Posterior vena cava (tissue), 2 donors: Measurements from ENCODE around the gene ITGA11. TPM values are rescaled to one million over a fixed set of nuclear protein-coding genes. Genes with fewer than 3 reads are reported as not detected.

Experiments
- DNase-seq: peaks from one replicate; pipeline ENCODE4 v3.0.0-alpha.2; 2020; ENCODE audit warnings: low spot score
- intact Hi-C, 2 donors: fragments of 100-400 bp; cut with DNase I; formaldehyde crosslinking; loops; one replicate each; pipeline versions ENCODE4 v1.14.1 to v1.14.2; 2022 to 2023
- total RNA-seq, 2 donors: library from RNA; stranded (reverse); fragmentation: NEBNext Ultra II Directional; extraction: Animal tissue kit (Norgen Biotek cat#: 25700); gene quantifications; one replicate each; pipeline ENCODE4 v1.2.1, GENCODE V29; 2021
- donor health status: DM: yes; HTN: yes; CAD: no.
- donor health status: DM: yes; HTN: yes; CAD: no.

The ITGA11 gene
- total RNA-seq, 2 donors from 2014 or later, result 23.1 to 62.5 TPM

DNA sequence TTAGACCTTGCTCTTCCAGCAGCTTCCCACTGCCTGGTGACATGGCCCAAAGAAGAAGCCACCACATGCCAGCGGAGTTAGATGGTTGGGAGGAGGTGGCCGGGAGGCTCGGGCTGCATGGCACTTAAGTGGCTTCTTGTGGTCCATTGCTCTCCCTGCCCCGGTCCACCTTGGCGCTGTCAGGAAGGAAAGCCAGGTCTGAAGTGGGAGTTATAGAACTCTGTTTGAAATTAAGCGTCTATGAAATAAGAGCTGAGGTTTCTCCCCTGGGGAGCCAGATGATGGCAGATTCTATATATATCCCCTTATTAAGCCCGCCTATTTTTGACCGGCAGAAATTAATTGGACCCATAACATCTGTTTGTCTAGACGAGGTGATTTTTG, 61.2 kb downstream of the ITGA11 start:
- intact Hi-C loops, result loop anchor here in 1 of 2 donors (10.0 kb wide), 1 partner anchor 426 kb away; no protein-coding TSS in a partner anchor
- DNase-seq, result no peak

DNA sequence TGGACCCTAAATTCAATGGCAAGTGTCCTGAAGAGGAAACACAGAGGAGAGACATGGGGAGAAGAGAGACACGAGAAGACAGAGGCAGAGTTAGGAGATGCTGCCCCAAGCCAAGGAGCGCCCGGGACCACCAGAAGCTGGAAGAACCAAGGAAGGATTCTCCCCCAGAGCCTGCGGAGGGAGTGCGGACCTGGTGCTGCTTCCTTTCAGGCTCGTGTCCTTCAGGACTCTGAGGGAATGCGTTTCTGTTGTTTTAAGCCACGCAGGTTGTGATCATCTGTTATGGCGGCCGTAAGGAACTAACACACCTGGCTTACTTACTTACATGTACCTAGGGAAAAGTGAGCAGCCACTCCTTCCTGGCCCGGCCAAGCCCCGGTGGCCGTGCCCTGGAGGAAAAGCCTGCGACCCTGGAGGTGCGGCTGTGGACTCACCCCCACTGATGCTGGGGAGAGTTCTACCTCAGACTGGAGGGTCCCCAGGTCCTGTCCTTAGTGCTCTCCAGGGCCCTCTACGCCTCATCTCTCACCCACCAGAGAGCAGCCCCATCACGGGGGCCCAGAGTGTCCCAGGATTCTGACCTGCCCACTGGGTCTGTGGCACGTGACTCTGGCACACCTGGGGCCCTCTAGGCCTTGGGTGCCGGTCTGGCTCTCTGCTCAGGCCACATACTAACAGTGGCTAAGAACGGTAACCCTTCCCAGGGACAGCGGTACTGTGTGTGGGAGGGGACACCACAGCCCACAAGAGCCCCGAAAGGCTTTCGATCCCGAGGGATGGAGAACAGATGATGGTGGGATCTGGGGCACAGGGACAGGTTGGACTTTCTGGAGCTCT, 61.8 kb downstream of the ITGA11 start:
- peak; percentile 50 for DNase-seq
- intact Hi-C loops, result loop anchor here in 1 of 2 donors (10.0 kb wide), 1 partner anchor 425 kb away; no protein-coding TSS in a partner anchor

DNA sequence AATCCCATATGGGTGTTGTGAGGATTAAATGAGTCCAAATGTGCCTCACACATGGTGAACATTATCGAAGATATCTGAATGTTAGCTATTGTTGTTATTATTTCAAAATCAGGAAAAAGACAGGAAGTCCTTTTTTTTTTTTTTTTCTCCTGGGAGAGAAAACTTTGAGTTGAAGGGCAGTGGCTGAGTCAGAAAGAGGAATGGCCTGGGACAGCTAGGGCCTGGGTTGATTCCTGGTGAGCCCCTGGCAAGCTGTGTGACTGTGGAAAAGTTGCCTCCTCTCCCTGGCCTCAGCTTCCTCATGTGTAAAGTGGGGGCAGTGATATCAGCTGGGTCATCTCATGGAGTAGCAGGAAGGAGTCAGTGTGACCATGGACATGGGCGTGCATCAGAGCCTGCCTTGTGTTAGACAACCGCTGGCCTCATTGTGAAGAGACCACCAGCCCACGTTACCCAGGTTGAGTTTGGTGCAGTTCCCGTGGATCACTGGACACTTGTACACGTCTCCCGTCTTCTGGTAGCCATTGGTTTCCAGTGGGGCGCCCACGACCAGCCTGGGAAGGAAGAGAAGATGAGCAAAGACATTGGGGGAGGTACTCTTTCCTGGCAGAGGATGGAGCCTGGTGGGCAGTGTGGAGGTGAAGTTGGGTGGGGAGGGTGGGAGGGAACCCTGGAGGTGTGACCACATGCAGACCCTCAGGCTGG, 63.1 kb downstream of the ITGA11 start:
- intact Hi-C loops, result no loop called here
- peak; percentile 78 for DNase-seq

DNA sequence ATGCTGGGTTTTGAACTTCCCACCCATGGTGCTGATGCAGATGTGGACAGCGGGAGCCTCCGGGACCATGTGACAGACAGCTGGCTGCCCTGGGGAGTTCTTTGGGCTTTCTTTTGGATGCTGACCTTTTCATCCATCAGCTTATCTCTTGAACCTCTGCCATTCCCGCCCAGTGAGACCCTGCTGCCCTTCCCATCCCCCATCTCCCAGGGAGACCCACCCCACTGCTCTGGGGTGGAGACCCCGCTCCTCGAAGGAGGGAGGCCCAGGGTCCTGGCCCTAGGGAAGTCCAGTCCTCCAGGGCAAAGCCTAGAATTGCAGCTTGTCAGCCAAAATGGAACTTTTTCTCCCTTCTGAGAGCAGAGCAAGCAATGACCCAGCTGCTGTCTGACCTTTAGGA, 64.0 kb downstream of the ITGA11 start:
- DNase-seq, result peak; percentile 29
- intact Hi-C loops, result no loop called here

DNA sequence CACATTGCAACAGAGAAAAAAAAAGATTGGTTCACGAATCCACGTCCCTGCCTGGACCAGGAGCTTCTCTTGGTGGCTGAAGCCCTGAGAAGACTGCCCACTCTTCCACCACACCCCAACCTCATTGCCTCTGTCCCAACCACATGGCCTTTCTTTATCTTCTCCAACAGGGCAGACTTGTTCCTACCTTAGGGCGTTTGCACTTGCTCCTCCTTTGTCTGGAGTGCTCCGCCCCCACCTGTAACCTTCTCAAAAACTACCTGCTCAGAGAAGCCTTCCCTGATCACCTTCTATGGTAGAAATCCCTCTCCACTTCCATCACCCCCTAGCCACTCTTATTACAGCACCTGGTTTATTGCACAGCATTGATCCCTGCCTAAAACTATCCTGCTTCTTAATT, 64.7 kb downstream of the ITGA11 start:
- peak; percentile 11 for DNase-seq
- intact Hi-C loops, result no loop called here

DNA sequence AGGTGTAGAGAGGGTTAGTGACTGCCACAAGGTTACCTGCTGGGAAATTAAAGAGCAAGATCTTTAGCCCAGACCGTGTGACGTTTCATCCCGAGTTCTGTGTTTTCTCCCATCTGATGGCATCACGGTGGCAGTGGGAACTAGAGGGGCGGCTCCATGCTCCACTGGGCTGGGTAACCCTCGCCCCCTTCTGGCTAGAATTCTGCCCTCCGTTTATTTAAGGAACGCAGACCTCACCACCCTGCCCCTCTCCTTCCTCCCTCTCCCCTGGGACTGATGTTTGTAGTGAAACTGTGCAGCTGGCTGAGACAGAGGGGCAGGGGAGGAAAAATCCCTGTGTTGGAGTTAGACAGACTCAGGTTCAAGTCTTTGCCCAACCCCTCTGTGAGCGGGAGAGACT, 65.6 kb downstream of the ITGA11 start:
- intact Hi-C loops, result no loop called here
- no peak for DNase-seq

DNA sequence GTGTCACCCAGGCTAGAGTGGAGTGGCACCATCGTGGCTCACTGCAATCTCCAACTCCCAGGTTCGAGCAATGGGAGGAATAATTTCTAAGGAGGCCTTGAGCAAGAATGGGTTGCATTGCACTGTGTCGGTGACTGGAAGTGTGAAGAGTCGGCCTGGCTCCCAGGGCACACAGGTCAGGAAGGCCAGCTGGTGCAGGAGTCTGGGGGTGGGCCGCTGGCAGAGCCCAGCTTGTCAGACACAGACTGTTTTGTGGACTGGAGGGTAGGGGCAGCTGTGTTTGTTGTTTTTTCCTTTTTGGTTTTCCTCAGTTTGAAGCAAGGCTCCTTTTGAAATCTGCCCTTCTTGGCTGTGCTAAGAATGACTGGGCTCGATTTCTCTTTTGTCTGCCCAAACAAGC, 66.2 kb downstream of the ITGA11 start:
- no peak for DNase-seq
- intact Hi-C loops, result no loop called here

DNA sequence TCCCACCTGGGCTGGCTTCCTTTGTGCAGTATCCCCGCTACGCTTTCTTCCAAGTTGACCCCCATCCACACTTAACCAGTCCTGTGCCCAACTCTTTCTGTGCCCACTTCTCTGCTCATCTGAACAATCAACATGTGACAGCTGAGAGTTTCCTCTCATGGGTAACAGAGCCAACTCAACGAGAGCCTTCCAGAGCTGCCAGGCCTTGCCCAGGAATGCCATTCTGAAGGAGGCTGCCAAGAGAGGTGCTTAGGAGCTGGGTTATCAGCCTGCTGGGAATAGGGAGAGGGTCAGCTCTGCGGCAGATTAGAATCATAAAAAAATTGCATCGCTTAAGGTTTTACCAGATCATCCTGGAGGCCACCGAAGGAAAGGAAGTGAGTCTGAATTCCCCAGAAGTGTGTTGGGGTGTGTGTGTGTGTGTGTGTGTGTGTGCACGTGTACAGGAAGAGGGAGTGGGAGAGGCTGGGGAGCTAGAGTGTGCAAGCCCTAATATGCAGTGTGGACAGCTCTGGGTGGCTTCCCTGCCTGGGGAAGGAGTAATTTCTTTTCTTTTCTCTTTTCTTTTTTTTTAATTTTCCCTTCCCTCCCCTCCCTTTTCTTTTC, 66.7 kb downstream of the ITGA11 start:
- DNase-seq, result no peak
- intact Hi-C loops, result no loop called here

DNA sequence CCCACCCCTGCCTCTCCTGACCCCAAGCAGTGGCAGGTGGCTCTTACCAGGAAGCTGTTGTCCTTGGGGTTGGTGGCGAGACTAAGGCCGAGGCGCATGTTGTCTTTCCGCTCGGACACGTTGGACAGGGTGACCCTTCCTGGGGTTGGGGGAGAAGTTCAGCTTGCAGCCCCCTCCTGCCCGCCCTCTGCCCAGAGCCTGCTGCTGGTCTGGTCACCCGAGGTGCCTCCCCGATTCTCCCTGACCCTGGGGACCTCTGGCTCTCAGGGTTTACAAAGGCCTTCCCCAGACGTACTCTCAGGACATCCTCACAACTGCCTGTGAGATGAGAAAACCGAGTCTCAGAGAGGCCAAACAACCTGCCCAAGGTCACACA, 67.3 kb downstream of the ITGA11 start:
- intact Hi-C loops, result no loop called here
- no peak for DNase-seq

DNA sequence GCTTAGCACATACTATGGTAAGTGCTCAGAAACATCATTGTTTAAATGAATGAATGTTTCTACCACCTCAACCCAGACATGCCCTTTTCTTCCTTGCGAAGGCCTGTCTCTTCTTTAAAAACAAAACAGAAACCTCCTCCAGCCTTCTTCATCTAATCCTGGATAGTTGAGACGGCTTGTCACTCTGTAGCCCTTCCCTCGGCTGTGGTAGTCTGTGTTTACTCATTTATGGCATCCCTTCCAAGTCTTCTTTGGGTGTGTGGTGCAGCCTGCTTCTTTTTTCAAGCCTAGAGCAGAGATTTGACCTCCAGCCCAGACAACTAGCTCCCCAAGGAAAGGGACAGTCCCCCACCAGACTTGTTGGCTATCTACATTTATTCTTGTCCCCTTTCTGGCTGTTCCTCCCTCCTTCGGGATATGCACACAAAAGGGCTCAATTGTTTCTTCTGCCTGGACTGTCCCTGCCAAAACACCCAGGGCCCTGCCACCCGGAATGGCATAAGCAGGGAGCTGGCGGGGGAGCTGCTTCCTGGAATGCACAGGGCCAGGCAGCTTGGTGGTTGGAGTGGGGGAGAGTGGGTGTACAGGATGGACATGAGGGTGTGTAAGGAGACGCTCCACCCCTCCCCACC, 67.8 kb downstream of the ITGA11 start:
- intact Hi-C loops, result no loop called here
- DNase-seq, result peak; percentile 88

DNA sequence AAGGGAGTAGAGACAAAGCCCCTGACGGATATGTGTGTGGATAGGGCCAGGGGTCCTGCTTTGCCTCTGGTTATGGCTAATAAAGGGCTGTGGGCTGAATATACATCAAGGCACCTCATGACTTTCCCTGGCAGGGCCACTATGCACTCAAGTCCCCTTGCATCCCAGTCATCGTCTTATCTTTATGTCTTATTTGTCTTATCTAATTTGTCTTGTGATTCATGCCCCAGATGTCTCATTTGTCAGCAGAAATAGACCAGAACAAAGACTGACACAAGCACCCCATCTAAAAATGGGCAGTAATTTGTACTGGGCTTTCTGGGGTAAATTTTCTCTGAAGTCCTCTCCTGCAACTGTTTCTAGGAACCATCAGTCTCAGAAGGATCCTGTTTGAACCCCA, 68.6 kb downstream of the ITGA11 start:
- no peak for DNase-seq
- intact Hi-C loops, result no loop called here

DNA sequence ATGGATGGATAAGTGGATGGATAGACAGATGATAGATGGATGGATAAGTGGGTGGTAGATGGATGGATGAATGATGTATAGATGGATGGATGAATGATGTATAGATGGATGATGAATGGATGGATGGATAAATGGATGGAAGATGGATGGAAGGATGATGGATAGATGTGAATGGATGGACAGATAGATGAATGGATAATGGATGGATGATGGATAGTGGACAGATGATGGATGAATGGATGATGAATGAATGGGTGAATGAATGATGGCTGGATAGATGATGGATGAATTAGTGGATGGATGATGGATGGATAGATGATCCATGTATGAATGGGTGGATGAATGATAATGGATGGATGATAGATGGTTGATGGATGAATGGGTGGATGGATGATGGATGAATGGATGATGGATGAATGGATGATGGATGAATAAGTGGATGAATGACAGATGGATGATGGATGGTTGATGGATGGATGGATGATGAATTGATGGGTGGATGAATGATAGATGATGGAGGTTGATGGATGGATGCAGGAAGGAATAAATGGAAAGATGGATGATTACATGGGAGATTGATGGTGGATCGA, 69.3 kb downstream of the ITGA11 start:
- intact Hi-C loops, result no loop called here
- DNase-seq, result no peak

DNA sequence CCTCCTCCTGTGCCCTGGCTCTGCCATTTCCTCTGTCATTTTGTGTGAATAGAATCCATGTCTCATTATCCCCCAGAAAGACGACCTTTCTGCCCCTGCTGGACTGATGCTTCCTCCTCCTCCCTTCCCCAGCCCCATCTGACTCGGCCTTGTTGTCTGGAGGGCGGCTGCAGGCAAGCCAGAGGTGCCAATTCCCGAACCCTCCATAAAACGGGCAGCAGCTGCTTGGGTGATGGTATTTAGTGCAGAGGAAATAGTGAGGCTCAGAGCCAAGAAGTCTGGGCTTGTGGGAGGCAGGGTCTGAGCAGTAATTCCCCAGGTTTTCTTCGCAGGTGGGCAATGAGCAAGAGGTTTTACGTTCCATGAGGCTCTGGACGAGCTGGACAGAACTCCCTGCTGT, 71.2 kb downstream of the ITGA11 start:
- no peak for DNase-seq
- intact Hi-C loops, result no loop called here

DNA sequence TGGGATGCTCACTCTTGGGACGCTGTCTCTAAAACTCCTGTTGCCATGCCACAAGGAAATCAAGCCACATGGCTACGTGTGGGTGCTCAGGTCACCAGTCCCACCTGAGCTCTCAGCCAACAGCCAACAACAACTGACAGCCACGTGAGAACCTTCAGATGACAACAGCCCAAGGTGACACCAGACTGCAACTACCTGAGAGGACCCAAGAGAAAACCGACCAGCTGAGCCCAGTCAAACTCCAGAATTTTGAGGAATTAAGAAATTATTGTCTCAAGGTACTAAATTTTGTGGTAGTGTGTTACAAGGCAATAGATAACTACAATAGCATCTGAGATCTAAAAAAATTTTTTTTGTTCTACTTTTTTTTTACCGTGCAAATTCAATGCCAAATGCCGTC, 75.2 kb downstream of the ITGA11 start:
- no peak for DNase-seq
- intact Hi-C loops, result no loop called here

DNA sequence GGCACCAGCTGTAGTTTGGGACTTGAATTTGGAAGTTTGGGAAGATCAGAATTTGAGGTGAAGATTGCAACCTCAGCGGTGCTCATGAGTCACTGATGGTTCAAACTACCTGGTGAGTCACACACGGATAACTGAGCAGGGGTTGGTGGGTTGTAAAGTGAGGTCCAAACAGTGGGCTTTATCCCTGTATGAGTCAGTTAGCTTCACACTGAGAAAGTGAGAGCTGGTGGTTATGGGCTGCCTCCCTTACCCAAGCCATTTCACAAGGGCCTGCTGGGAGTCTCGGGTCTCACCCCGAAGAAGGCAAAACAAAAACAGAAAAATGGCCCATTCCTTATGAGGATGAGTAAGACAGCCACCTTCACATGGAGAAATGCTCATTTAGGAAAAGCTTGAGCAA, 77.0 kb downstream of the ITGA11 start:
- intact Hi-C loops, result no loop called here
- no peak for DNase-seq

DNA sequence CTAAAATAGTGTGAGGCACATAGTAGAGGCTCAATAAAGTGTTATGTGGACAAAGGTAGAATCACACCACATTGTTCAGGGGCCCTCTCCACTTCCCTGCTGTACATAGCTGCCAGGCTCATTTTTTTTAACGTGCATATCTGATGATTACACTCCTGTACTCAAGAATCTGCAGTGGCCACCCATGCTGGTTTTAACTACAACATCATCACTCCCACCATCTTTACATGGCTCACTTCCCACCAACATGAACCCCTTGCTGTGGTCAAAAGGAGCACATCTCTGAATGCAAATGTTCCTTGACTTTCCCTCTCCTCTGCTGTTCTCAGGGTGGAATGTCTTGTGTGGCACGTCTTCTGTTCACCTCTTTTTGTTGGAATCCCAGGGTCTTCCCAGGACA, 77.7 kb downstream of the ITGA11 start:
- intact Hi-C loops, result no loop called here
- no peak for DNase-seq

DNA sequence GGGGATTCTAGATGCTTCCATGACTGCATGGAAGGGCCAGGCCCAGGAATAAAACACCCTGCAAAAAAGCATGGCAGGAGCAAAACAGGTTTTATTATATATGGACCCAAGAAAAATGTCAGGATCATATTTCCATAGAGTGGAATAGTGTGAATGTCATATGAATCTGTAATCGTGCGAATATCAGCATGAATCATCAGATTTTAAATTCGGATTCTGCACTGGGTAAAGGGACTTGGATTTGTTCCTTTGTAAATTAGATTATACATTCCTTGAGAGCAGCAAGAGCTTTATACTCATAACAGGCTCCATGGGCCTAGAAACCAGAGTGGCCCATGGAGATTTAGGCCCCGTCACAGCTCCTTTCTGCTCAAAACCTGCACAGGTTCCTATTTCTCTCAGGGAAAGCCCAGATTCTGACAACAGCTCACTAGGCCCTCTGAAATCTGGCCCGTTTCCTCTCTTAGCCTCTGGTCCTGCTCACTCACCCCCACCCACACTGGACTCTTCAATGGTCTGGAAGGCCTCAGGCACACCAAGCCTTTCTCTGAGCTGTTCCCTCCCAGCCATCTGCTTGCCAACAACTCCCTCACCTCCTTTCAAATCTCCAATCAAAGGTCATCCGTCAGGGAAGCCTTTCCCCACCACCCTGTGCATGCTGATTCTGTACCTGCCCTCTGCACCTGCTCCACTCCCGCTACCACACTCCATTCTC, 78.4 kb downstream of the ITGA11 start:
- no peak for DNase-seq
- intact Hi-C loops, result no loop called here

DNA sequence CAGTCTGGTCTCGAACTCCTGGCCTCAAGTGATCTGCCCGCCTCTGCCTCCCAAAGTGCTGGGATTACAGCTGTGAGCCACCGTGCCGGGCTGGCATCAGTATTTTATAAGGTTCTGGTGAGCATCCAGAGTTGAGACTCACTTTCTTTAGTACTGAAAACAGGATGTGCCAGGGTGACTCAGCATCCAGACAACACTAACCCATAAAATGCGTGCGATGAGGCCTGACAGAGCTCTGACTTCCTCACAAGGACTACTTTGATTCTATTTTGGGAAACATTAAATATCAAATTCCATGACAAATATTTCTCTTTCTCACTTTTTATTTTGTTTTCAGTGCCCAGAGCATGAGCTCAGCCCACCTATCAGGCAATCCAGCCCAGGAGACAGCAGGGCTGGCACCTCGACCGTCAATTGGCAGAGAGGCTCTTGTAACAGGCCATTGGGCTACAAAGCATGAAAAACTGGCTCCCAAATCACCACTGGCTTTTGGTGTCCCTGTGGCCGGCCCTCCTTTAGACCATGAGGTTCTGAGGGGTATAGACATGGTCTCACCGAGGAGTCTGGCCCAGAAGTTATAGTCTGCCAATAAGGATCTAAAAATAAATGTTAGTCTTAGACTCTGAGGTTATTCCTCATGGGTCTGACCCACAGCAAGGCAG, 79.4 kb downstream of the ITGA11 start:
- peak; percentile 91 for DNase-seq
- intact Hi-C loops, result no loop called here

DNA sequence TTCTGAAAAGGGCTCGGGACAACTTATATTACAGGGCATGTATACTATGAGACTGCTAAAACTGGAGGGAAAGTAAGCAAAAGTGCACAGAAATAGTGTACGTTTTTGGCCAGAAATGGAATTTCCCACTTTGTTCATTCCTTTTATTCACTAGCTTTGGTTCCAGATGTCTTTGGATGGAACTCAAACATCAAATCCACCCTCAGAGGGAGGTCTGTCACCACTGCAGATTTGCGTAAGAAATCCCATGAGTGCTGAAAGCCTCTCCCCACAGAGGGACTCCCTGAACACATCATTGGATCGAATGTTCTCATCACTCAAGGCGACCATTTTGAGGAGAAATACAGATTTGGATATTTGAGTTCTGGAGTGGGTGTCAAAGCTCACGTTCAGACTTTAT, 82.8 kb downstream of the ITGA11 start:
- intact Hi-C loops, result no loop called here
- no peak for DNase-seq
